GM12865 (cell line): ENCODE data around the gene DNM1.

Experiments used
- DNase-seq: peaks from one replicate; pipeline ENCODE4 v3.0.0; 2010; ENCODE audit warnings: low read depth
- H3K4me3 ChIP-seq: 2 replicates; pipeline ENCODE4 v1.5.1; 2011; ENCODE audit warnings: mild to moderate bottlenecking, low read depth, low read length, control low read depth
- TF ChIP-seq, protein P1 (sequence below): IDR thresholded peaks from 2 replicates; pipeline ENCODE4 v1.5.1; 2011; ENCODE audit warnings: low read length, control low read depth, low read depth, inconsistent platforms; ENCODE audit not compliant: insufficient read depth; ENCODE audit errors: missing control alignments

DNM1 gene

DNA sequence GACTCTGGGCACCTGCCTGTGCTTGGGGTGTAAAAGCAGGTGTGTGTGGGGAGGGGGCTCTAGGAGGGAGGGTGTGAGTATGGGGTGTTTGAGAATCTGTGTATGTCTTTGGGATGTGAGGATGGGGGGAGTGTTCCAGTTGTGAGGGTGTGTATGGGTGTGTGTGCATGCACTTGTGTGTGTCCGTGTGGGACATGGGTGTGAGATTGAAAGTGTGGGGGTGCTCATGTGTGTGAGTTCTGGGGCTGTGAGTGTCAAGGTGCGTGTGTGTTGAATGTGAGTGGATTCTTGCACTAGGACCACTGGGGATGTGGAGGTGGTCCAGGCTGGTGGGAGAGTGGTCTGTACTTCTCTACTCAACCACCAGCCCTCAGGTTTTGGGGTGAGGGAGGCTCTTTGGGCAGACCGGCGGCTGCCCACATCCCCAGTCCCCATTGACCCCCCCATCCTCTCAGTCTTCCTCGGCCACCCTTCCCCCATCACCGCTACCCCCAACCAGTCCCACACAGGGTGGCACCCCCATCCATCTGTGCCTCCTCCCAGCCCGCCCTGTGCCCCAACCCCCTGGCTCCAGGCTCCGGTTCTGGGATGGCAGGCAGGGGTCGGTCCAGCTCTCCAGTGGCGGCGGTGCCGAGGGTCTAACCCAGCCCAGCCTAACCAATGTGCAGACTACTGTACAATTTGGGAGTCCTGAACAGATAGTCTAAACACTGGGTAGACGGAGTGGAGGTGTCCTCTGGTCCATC is 41.1 kb downstream of the DNM1 start:
- TF ChIP-seq, protein P1, sequence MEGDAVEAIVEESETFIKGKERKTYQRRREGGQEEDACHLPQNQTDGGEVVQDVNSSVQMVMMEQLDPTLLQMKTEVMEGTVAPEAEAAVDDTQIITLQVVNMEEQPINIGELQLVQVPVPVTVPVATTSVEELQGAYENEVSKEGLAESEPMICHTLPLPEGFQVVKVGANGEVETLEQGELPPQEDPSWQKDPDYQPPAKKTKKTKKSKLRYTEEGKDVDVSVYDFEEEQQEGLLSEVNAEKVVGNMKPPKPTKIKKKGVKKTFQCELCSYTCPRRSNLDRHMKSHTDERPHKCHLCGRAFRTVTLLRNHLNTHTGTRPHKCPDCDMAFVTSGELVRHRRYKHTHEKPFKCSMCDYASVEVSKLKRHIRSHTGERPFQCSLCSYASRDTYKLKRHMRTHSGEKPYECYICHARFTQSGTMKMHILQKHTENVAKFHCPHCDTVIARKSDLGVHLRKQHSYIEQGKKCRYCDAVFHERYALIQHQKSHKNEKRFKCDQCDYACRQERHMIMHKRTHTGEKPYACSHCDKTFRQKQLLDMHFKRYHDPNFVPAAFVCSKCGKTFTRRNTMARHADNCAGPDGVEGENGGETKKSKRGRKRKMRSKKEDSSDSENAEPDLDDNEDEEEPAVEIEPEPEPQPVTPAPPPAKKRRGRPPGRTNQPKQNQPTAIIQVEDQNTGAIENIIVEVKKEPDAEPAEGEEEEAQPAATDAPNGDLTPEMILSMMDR: no peak
- no peak for DNase-seq
- no peak overlapping the region for H3K4me3 ChIP-seq

DNA sequence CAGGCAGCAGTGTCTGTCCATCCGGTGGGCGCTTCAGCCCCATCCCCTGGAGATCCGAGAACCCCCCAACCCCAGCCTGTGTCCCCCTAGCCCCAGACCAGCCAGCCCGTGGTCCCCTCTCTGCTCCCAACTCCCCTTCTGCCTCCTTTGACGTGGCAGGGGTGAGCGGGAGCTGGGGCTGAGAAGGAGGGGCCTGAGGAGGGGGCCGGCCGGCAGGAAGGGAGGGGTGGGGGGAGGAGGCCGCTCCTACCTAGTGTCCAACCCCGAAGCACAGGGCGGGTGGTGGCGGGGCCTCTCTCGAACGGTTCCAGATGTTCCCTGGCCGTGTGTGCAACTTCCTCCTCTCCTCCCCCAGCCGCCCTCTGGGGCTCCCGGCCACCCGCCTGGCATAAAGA is 41.7 kb downstream of the DNM1 start:
- DNase-seq: no peak
- no peak overlapping the region for H3K4me3 ChIP-seq
- TF ChIP-seq, protein P1: no peak

DNA sequence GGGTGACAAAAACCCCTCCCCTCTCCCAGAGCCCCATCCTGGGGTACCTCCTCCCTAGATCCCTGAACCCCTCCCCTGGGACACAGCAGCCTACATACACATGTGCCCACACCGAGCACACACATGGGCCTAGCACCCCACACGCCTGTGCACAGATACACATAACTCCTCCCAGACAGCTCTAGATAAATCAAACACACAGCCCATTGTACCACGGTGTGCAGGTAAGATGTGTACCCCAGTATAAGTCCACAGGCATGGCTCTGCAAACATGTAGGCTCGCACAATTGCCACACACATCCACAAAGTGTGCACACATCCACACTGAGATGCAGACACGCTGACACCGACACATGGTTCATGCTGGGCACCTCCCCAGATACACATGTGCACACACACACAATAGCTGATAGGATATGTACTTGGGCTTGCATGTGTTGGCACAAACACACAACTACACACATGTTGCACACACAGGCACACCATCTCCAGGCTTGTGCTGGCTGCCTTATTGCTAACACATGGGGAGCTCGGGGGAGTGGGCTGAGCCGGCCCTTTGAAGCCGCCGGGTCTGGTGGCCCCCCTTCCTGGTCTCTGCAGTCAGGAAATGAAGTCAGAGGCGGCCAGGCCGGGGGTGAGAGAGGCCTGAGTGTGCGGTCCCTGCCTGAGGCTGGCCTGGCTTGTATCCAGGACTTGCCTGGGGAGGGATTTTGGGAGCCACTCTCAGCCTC is 42.4 kb downstream of the DNM1 start:
- TF ChIP-seq, protein P1: no peak

DNA sequence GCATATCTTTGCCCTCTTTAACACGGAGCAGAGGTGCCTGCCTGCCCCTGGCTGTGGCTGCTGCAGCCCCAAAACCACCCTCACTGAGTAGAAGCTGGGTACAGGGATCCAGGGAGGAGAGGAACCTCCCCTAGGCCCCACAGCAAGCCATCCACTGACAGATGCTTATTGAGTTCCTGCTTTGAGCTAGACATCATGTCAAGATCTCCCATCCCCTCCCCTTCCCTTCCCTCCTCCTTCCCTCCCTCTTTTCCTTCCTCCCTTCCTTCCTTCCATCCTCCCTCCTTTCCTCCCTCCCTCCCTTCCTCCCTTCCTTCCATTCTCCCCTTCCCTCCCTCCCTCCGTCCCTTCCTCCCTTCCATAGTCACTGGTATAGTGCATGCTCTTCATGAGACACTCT is 43.3 kb downstream of the DNM1 start:
- TF ChIP-seq, protein P1: no peak
- no peak for DNase-seq
- H3K4me3 ChIP-seq: no peak overlapping the region

More for the DNA sequence above, 42.4 kb downstream of the DNM1 start:
- no peak for DNase-seq
- H3K4me3 ChIP-seq: no peak overlapping the region

DNA sequence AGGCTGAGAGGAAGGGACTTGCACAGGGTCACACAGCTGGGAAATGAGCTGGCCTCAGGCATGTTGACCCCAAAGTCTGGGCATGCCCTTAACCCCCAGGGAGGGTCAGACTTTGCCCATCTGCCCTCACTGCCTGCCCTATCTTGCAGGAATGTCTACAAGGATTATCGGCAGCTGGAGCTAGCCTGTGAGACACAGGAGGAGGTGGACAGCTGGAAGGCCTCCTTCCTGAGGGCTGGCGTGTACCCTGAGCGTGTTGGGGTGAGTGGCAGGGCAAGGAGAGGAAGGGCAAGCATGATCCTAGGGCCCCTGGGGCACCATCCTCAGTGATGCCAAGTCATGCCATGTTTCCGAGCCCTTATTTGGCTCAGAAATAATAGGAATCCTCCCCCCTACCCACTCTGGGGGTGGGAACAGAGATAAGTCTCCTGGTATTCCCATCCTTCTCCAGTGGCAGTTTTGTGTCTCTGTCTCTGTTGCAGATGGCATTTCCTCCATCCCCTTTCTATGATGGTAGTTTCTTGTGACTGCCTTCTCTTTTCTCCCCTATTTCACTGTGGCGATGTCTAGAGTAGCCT is 44.1 kb downstream of the DNM1 start:
- no peak for DNase-seq
- TF ChIP-seq, protein P1: no peak
- H3K4me3 ChIP-seq: no peak overlapping the region

DNA sequence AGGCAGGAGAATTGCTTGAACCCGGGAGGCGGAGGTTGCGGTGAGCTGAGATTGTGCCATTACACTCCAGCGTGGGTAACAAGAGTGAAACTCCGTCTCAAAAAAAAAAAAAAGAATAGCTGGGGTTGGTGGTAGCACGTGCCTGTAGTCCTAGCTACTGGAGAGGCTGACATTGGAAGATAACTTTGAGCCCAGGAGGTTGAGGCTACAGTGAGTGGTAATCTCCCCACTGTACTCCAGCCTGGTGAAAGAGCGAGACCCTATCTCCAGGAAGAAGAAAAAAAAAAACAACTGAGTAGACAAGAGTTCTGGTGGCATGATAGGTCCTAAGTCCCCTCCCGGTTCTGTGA is 46.4 kb downstream of the DNM1 start:
- DNase-seq: no peak
- no peak overlapping the region for H3K4me3 ChIP-seq
- TF ChIP-seq, protein P1: no peak
